ENCODE results near the gene MISP3. TPM values are rescaled to one million over a fixed set of nuclear protein-coding genes. Genes with fewer than 3 reads are reported as not detected.

The MISP3 gene
- total and polyA plus RNA-seq, 9 of the 15 experiments (the other 6 are each of a cell fraction or from before 2014, with no cell fraction given) = 0.25 to 5.6 (median 1.6) TPM

- TF ChIP-seq, protein P1, sequence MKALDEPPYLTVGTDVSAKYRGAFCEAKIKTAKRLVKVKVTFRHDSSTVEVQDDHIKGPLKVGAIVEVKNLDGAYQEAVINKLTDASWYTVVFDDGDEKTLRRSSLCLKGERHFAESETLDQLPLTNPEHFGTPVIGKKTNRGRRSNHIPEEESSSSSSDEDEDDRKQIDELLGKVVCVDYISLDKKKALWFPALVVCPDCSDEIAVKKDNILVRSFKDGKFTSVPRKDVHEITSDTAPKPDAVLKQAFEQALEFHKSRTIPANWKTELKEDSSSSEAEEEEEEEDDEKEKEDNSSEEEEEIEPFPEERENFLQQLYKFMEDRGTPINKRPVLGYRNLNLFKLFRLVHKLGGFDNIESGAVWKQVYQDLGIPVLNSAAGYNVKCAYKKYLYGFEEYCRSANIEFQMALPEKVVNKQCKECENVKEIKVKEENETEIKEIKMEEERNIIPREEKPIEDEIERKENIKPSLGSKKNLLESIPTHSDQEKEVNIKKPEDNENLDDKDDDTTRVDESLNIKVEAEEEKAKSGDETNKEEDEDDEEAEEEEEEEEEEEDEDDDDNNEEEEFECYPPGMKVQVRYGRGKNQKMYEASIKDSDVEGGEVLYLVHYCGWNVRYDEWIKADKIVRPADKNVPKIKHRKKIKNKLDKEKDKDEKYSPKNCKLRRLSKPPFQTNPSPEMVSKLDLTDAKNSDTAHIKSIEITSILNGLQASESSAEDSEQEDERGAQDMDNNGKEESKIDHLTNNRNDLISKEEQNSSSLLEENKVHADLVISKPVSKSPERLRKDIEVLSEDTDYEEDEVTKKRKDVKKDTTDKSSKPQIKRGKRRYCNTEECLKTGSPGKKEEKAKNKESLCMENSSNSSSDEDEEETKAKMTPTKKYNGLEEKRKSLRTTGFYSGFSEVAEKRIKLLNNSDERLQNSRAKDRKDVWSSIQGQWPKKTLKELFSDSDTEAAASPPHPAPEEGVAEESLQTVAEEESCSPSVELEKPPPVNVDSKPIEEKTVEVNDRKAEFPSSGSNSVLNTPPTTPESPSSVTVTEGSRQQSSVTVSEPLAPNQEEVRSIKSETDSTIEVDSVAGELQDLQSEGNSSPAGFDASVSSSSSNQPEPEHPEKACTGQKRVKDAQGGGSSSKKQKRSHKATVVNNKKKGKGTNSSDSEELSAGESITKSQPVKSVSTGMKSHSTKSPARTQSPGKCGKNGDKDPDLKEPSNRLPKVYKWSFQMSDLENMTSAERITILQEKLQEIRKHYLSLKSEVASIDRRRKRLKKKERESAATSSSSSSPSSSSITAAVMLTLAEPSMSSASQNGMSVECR (CRISPR knock-in tag; IDR thresholded peaks at IDR 0.05) = no peak
- TF ChIP-seq ZNF347 (CRISPR knock-in tag; IDR thresholded peaks at IDR 0.05; ENCODE audit: low read depth) (no peak), ZC3H4 (CRISPR knock-in tag; IDR thresholded peaks at IDR 0.05; ENCODE audit: borderline replicate concordance) (no peak), ZNF408 (CRISPR knock-in tag; IDR thresholded peaks at IDR 0.05; ENCODE audit: low read depth) (no peak), ZFP1 (CRISPR knock-in tag; IDR thresholded peaks at IDR 0.05) (no peak), KHSRP (IDR thresholded peaks at IDR 0.05) (no peak)
- TF ChIP-seq, protein P2, sequence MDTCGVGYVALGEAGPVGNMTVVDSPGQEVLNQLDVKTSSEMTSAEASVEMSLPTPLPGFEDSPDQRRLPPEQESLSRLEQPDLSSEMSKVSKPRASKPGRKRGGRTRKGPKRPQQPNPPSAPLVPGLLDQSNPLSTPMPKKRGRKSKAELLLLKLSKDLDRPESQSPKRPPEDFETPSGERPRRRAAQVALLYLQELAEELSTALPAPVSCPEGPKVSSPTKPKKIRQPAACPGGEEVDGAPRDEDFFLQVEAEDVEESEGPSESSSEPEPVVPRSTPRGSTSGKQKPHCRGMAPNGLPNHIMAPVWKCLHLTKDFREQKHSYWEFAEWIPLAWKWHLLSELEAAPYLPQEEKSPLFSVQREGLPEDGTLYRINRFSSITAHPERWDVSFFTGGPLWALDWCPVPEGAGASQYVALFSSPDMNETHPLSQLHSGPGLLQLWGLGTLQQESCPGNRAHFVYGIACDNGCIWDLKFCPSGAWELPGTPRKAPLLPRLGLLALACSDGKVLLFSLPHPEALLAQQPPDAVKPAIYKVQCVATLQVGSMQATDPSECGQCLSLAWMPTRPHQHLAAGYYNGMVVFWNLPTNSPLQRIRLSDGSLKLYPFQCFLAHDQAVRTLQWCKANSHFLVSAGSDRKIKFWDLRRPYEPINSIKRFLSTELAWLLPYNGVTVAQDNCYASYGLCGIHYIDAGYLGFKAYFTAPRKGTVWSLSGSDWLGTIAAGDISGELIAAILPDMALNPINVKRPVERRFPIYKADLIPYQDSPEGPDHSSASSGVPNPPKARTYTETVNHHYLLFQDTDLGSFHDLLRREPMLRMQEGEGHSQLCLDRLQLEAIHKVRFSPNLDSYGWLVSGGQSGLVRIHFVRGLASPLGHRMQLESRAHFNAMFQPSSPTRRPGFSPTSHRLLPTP (IDR thresholded peaks at IDR 0.05; ENCODE audit: borderline replicate concordance, extremely low read depth, insufficient read length) = no peak
These were observed 20.6 kb upstream of the MISP3 start (continued) for GRCh38 chr19:14051980-14052379.
